NT2/D1 (cell line): ENCODE measurements around the gene DEPDC1.

ENCODE experiments used
- DNase-seq: peaks from one replicate; pipeline ENCODE4 v3.0.0-alpha.2; 2011; ENCODE audit warnings: low read depth, low spot score
- H3K27me3 ChIP-seq: 2 replicates; pipeline ENCODE4 v1.6.0; 2011; ENCODE audit warnings: mild to moderate bottlenecking; ENCODE audit not compliant: insufficient read length, insufficient read depth
- H3K36me3 ChIP-seq: 2 replicates; pipeline ENCODE4 v1.6.1; 2011; ENCODE audit warnings: mild to moderate bottlenecking, low read length, mixed read lengths; ENCODE audit not compliant: insufficient read depth, insufficient read length
- H3K4me1 ChIP-seq: 2 replicates; pipeline ENCODE4 v1.5.1; 2011; ENCODE audit not compliant: insufficient read depth, insufficient read length
- H3K4me3 ChIP-seq: 2 replicates; pipeline ENCODE4 v1.5.1; 2011; ENCODE audit warnings: low read depth; ENCODE audit not compliant: insufficient read length
- H3K9ac ChIP-seq: 2 replicates; pipeline ENCODE4 v1.6.0; 2011; ENCODE audit warnings: low read depth; ENCODE audit not compliant: insufficient read length
- H3K9me3 ChIP-seq: 2 replicates; pipeline ENCODE4 v1.5.1; 2011; ENCODE audit warnings: mild to moderate bottlenecking, low read length; ENCODE audit not compliant: insufficient read depth
- SUZ12 ChIP-seq: IDR thresholded peaks from 2 replicates; pipeline ENCODE4 v1.6.1; 2011; ENCODE audit not compliant: insufficient read length, insufficient read depth; ENCODE audit errors: extremely low read depth
- YY1 ChIP-seq: IDR thresholded peaks from 2 replicates; pipeline ENCODE4 v1.6.1; 2011; ENCODE audit not compliant: insufficient read length, insufficient read depth
- ZNF274 ChIP-seq: IDR thresholded peaks from 2 replicates; pipeline ENCODE4 v1.6.1; 2011; ENCODE audit warnings: mild to moderate bottlenecking, low read depth, low read length

Gene DEPDC1

GRCh38 chr1:68438310-68438709, 58.6 kb downstream of the DEPDC1 start:
- H3K36me3 ChIP-seq: no peaks in the 10 kb centered on the region
- no peaks in the 10 kb centered on the region for H3K9me3 ChIP-seq
- DNase-seq: no peak
- no peak for TF ChIP-seq SUZ12
- no peaks in the 10 kb centered on the region for H3K27me3 ChIP-seq
- H3K4me1 ChIP-seq: no peaks in the 10 kb centered on the region
- no peak overlapping the region for H3K9ac ChIP-seq
- no peak overlapping the region for H3K4me3 ChIP-seq

DNA sequence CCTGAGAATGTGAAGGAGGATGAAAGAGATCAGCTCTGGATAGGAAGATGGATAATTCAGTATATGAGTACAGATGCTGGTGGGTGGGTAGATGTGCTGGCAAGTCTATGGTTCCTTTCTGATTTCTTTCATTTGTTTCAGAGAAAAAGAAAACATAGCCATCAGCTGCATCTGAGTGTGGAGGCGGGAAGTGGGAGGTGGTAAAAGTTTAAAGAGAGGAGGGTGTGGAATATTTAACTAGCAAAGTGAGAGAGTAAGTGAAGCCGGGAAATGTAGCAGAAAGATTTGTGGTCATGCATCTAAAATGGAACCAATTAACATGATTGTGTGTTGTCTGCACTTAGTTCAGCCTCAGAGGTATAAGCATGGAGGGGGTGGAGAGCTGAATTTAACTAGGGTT, 63.5 kb downstream of the DEPDC1 start:
- no peak overlapping the region for H3K9ac ChIP-seq
- H3K27me3 ChIP-seq: no peaks in the 10 kb centered on the region
- no peaks in the 10 kb centered on the region for H3K4me1 ChIP-seq
- TF ChIP-seq ZNF274: no peak
- no peak for TF ChIP-seq YY1
- no peak for TF ChIP-seq SUZ12
- H3K9me3 ChIP-seq: no peaks in the 10 kb centered on the region
- H3K4me3 ChIP-seq: no peak overlapping the region
- no peaks in the 10 kb centered on the region for H3K36me3 ChIP-seq
- DNase-seq: no peak

DNA sequence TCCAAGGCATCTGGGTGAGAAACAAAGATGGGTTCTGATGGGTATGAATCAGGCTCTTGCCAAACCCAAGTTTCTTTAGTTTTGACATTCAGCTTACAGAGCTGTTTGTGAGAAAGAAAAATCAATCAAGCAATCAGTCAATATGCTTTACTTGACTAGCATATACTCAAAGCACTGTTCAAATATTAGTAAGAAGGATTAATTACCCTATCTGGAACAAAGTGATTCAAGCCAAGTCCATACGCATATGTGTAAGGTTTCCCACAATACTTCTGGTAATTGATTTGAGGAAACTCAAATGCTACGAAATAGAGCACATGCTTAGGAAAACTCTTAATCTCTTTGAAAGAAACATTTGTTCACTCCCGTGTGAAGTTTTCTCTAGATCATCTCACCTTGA, 65.8 kb downstream of the DEPDC1 start:
- Histone ChIP-seq H3K36me3 (no peaks in the 10 kb centered on the region), H3K4me3 (no peak overlapping the region), H3K9me3 (no peaks in the 10 kb centered on the region), H3K27me3 (no peaks in the 10 kb centered on the region), H3K9ac (no peak overlapping the region), H3K4me1 (no peaks in the 10 kb centered on the region)
- DNase-seq: no peak
- no peak for TF ChIP-seq ZNF274
- no peak for TF ChIP-seq SUZ12
- TF ChIP-seq YY1: no peak

DNA sequence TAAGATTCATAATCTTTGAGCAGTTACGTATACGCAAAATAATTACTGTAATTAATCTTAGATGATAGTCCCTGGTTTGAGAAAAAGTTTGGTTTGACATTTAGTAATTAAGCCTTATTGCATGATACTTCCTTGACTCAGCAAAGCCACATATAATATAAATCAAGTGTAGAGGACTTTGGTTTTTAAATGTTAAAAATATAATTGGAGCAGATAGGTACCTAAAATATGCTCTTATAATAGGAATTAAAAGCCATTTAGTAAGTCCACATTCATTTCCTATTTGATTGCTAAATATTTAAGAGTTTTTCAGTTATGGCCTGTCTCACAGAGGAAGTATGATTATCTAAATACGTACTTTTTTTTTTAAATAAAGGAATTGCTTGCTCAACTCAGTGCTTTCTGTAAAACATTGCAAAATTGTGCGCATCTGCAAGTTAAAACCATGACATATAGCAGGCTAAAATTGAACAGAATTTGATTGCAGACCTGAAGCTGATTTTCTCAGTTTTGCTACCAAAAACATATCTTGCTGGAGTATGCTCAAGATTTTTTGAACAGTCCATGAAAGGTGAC, 67.6 kb downstream of the DEPDC1 start:
- Histone ChIP-seq H3K9me3 (no peaks in the 10 kb centered on the region; the same call in 1 of the 2 replicates), H3K4me1 (no peaks in the 10 kb centered on the region), H3K27me3 (no peaks in the 10 kb centered on the region), H3K9ac (no peak overlapping the region), H3K36me3 (no peaks in the 10 kb centered on the region), H3K4me3 (no peak overlapping the region)
- no peak for DNase-seq
- TF ChIP-seq YY1 (no peak), SUZ12 (no peak), ZNF274 (no peak)

- Histone ChIP-seq H3K4me3 (no peak overlapping the region), H3K9me3 (peaks cover 3% of the 10 kb centered on the region; the same call in 1 of the 2 replicates), H3K36me3 (no peaks in the 10 kb centered on the region), H3K4me1 (no peaks in the 10 kb centered on the region), H3K9ac (no peak overlapping the region), H3K27me3 (no peaks in the 10 kb centered on the region)
- DNase-seq: no peak
- TF ChIP-seq YY1: no peak
- TF ChIP-seq ZNF274: no peak
- no peak for TF ChIP-seq SUZ12
Observed at GRCh38 chr1:68426594-68426993, 70.3 kb downstream of the DEPDC1 start.
